GM10266 (cell line): ENCODE measurements around the gene NHERF2.
A peak's percentile ranks its signal among the peaks of the same experiment; 100 is the strongest.

ENCODE experiments used
- DNase-seq: peaks from one replicate; pipeline ENCODE4 v3.0.0; 2012; ENCODE audit errors: extremely low spot score
- CTCF ChIP-seq: IDR thresholded peaks from 2 replicates; pipeline ENCODE4 v1.5.1; 2012; ENCODE audit warnings: mild to moderate bottlenecking, low read depth; ENCODE audit not compliant: control insufficient read depth, insufficient read depth; ENCODE audit errors: missing control alignments

NHERF2 gene

GRCh38 chr16:2083409-2083808 is 56.7 kb downstream of the NHERF2 start:
- no peak for TF ChIP-seq CTCF
- no peak for DNase-seq

GRCh38 chr16:2083876-2084780 is 57.4 kb downstream of the NHERF2 start:
- peak; percentile 44 for DNase-seq
- no peak for TF ChIP-seq CTCF

- TF ChIP-seq CTCF, result no peak
- no peak for DNase-seq
Measured at GRCh38 chr16:2084895-2085625, 58.4 kb downstream of the NHERF2 start.

GRCh38 chr16:2085669-2086068 is 59.0 kb downstream of the NHERF2 start:
- peak; percentile 42 for DNase-seq
- no peak for TF ChIP-seq CTCF

- no peak for TF ChIP-seq CTCF
- no peak for DNase-seq
Measured at GRCh38 chr16:2086106-2086742, 59.5 kb downstream of the NHERF2 start.

- DNase-seq, result peak; percentile 51
- no peak for TF ChIP-seq CTCF
Measured at GRCh38 chr16:2086812-2087747, 60.4 kb downstream of the NHERF2 start.
